H9 (cell line): ENCODE measurements around the gene TBL1X. TPM values are rescaled to one million over a fixed set of nuclear protein-coding genes. Genes with fewer than 3 reads are reported as not detected.

Experiments used
- DNase-seq: peaks from one replicate; pipeline ENCODE4 v3.0.0-alpha.2; 2017
- H2AFZ ChIP-seq: one replicate; pipeline ENCODE4 v1.6.1; 2013; ENCODE audit warnings: mild to moderate bottlenecking, low read length, control low read depth, moderate library complexity
- H2AK5ac ChIP-seq: 2 replicates; pipeline ENCODE4 v1.6.1; 2013; ENCODE audit warnings: low read length, control low read depth, mixed read lengths; ENCODE audit not compliant: insufficient read length
- H2BK120ac ChIP-seq: one replicate; pipeline ENCODE4 v1.6.1; 2013; ENCODE audit warnings: low read depth, mild to moderate bottlenecking, low read length, control low read depth, inconsistent platforms; ENCODE audit not compliant: poor library complexity, severe bottlenecking
- H2BK12ac ChIP-seq: 2 replicates; pipeline ENCODE4 v1.6.1; 2013; ENCODE audit warnings: low read length, control low read depth, mixed read lengths, low read depth; ENCODE audit not compliant: insufficient read length
- H2BK15ac ChIP-seq: 2 replicates; pipeline ENCODE4 v1.6.1; 2013; ENCODE audit warnings: low read depth, low read length, control low read depth
- H2BK20ac ChIP-seq: one replicate; pipeline ENCODE4 v1.6.1; 2013; ENCODE audit warnings: low read depth, mild to moderate bottlenecking, low read length, control low read depth, inconsistent platforms; ENCODE audit not compliant: poor library complexity, severe bottlenecking
- H2BK5ac ChIP-seq: 2 replicates; pipeline ENCODE4 v1.6.1; 2013; ENCODE audit warnings: low read length, control low read depth, mixed read lengths; ENCODE audit not compliant: insufficient read length
- H3K14ac ChIP-seq: 2 replicates; pipeline ENCODE4 v1.6.1; 2013; ENCODE audit warnings: low read length, control low read depth; ENCODE audit not compliant: insufficient read depth
- H3K18ac ChIP-seq: 2 replicates; pipeline ENCODE4 v1.6.1; 2013; ENCODE audit warnings: low read depth, mild to moderate bottlenecking, mixed read lengths, low read length, control low read depth; ENCODE audit not compliant: insufficient read length
- H3K23ac ChIP-seq: 2 replicates; pipeline ENCODE4 v1.6.1; 2013; ENCODE audit warnings: low read length, control low read depth, mixed read lengths, low read depth; ENCODE audit not compliant: insufficient read length
- H3K23me2 ChIP-seq: 2 replicates; pipeline ENCODE4 v1.6.1; 2013; ENCODE audit warnings: low read depth, mild to moderate bottlenecking, mixed read lengths, low read length, control low read depth; ENCODE audit not compliant: insufficient read length, poor library complexity, severe bottlenecking
- H3K27ac ChIP-seq: 2 replicates; pipeline ENCODE4 v1.5.1; 2013; ENCODE audit warnings: low read length, control low read depth, mixed read lengths, low read depth; ENCODE audit not compliant: insufficient read length
- H3K27me3 ChIP-seq: 2 replicates; pipeline ENCODE4 v1.6.1; 2013; ENCODE audit warnings: low read length, control low read depth, inconsistent platforms; ENCODE audit not compliant: insufficient read depth
- H3K4ac ChIP-seq: 2 replicates; pipeline ENCODE4 v1.6.1; 2013; ENCODE audit warnings: low read depth, mild to moderate bottlenecking, control low read depth, inconsistent platforms, low read length, moderate library complexity
- H3K4me1 ChIP-seq: 2 replicates; pipeline ENCODE4 v1.6.1; 2013; ENCODE audit warnings: low read length, control low read depth, inconsistent platforms; ENCODE audit not compliant: insufficient read depth
- H3K4me2 ChIP-seq: 2 replicates; pipeline ENCODE4 v1.6.1; 2013; ENCODE audit warnings: low read length, control low read depth, mixed read lengths; ENCODE audit not compliant: insufficient read length, insufficient read depth
- H3K56ac ChIP-seq: 2 replicates; pipeline ENCODE4 v1.6.1; 2013; ENCODE audit warnings: low read depth, mild to moderate bottlenecking, mixed read lengths, low read length, control low read depth; ENCODE audit not compliant: insufficient read length
- H3K79me1 ChIP-seq: 2 replicates; pipeline ENCODE4 v1.6.1; 2013; ENCODE audit warnings: low read depth, mild to moderate bottlenecking, moderate library complexity, low read length, control low read depth, inconsistent platforms; ENCODE audit not compliant: insufficient read depth, poor library complexity, severe bottlenecking
- H3K79me2 ChIP-seq: 2 replicates; pipeline ENCODE4 v1.6.1; 2013; ENCODE audit warnings: low read length, control low read depth, inconsistent platforms; ENCODE audit not compliant: insufficient read depth
- H3K9ac ChIP-seq: 2 replicates; pipeline ENCODE4 v1.6.1; 2013; ENCODE audit warnings: low read length, control low read depth, mixed read lengths; ENCODE audit not compliant: insufficient read length; ENCODE audit errors: extremely low read depth
- H3K9me3 ChIP-seq: one replicate; pipeline ENCODE4 v1.6.1; 2013; ENCODE audit warnings: low read depth, low read length, inconsistent platforms; ENCODE audit not compliant: control insufficient read depth
- H3T11ph ChIP-seq: one replicate; pipeline ENCODE4 v1.6.1; 2013; ENCODE audit warnings: mild to moderate bottlenecking, low read length, control low read depth, inconsistent platforms
- H4K20me1 ChIP-seq: one replicate; pipeline ENCODE4 v1.6.1; 2013; ENCODE audit not compliant: control insufficient read depth, insufficient read length, insufficient read depth
- H4K5ac ChIP-seq: 2 replicates; pipeline ENCODE4 v1.6.1; 2013; ENCODE audit warnings: low read depth, mild to moderate bottlenecking, mixed read lengths, low read length, control low read depth; ENCODE audit not compliant: insufficient read length
- H4K8ac ChIP-seq: replicated peaks from 2 replicates; pipeline ENCODE4 v1.6.1; 2013; ENCODE audit warnings: low read length, control low read depth, mixed read lengths, low read depth; ENCODE audit not compliant: insufficient read length
- H4K91ac ChIP-seq: 2 replicates; pipeline ENCODE4 v1.6.1; 2013; ENCODE audit warnings: low read depth, mild to moderate bottlenecking, moderate library complexity, mixed read lengths, low read length, control low read depth; ENCODE audit not compliant: insufficient read length
- H3K27ac Mint-ChIP-seq, 3 experiments: 2 replicates in 2 of 3; 3 replicates in 1 of 3; pipeline ENCODE4 v1.8.0; 2020 to 2021; ENCODE audit warnings: mixed read lengths in 3 of 3, mild to moderate bottlenecking in 1 of 3, moderate library complexity in 1 of 3
- H3K27me3 Mint-ChIP-seq: 2 replicates; pipeline ENCODE4 v1.8.0; 2021; ENCODE audit warnings: low read depth, mild to moderate bottlenecking, moderate library complexity, mixed read lengths
- H3K36me3 Mint-ChIP-seq, 3 experiments: 2 replicates in 2 of 3; 3 replicates in 1 of 3; pipeline ENCODE4 v1.8.0; 2020 to 2021; ENCODE audit warnings: low read depth in 3 of 3, mixed read lengths in 3 of 3; ENCODE audit not compliant: insufficient read depth in 1 of 3
- H3K4me1 Mint-ChIP-seq, 2 experiments: 2 replicates each; pipeline ENCODE4 v1.8.0; 2020; ENCODE audit warnings: mixed read lengths in 2 of 2
- H3K4me3 Mint-ChIP-seq, 2 experiments: 2 replicates in 1 of 2; 3 replicates in 1 of 2; pipeline ENCODE4 v1.8.0; 2020 to 2021; ENCODE audit warnings: mild to moderate bottlenecking in 2 of 2, mixed read lengths in 2 of 2, moderate library complexity in 1 of 2
- H3K9me3 Mint-ChIP-seq, 2 experiments: 2 replicates in 1 of 2; 3 replicates in 1 of 2; pipeline ENCODE4 v1.8.0; 2020; ENCODE audit warnings: mild to moderate bottlenecking in 2 of 2, mixed read lengths in 2 of 2, moderate library complexity in 1 of 2
- CTCF ChIP-seq: fragments of 200-600 bp; sonication (generic); conservative IDR thresholded peaks from 3 replicates; pipeline ENCODE4 v1.8.0; 2021; ENCODE audit warnings: antibody characterized with exemption, mild to moderate bottlenecking
- WGBS: extraction: QIAGEN DNeasy Blood & Tissue Kit; methylation state at CpG from one replicate; pipeline ENCODE4 v1.1.7; 2013; ENCODE audit warnings: missing lambda C conversion rate, low lambda C conversion rate, mixed read lengths; ENCODE audit not compliant: insufficient read length; ENCODE audit errors: extremely low coverage; 5-methylcytosine and 5-hydroxymethylcytosine counted together
- total RNA-seq: library from RNA; stranded (reverse); gene quantifications from 2 replicates; pipeline ENCODE4 v1.2.1, GENCODE V29; 2021

TBL1X gene
- total RNA-seq, 1 experiment from 2014 or later = 24.1 TPM

GRCh38 chrX:9520217-9520590 is 55.3 kb downstream of the TBL1X start:
- no peak overlapping the region for H2BK5ac ChIP-seq
- H3K79me1 ChIP-seq = no peaks in the 10 kb centered on the region
- Mint-ChIP-seq H3K27ac (peak overlapping the region in 1 of 3 experiments; percentile 12; a peak in 1 of 7 replicates), H3K36me3 (peaks cover 0 to 15% (median 0%) of the 10 kb centered on the region in 3 experiments; a peak in 3 of 7 replicates), H3K27me3 (peaks cover 2% of the 10 kb centered on the region; the same call in 1 of the 2 replicates), H3K4me3 (no peak overlapping the region), H3K4me1 (peaks cover 25 to 39% of the 10 kb centered on the region in 2 experiments), H3K9me3 (peaks cover 2 to 62% of the 10 kb centered on the region in 2 experiments; a peak in 3 of 5 replicates)
- no peak overlapping the region for H2BK12ac ChIP-seq
- H3K9ac ChIP-seq = no peak overlapping the region
- no peak overlapping the region for H2BK120ac ChIP-seq
- H3K27ac ChIP-seq = no peak overlapping the region
- H3K14ac ChIP-seq = no peak overlapping the region
- no peak for TF ChIP-seq CTCF
- DNase-seq = no peak
- H3K9me3 ChIP-seq = no peaks in the 10 kb centered on the region
- no CpG with 5 or more reads among the region's 6 CpGs for WGBS
- H3K23ac ChIP-seq = no peak overlapping the region
- no peaks in the 10 kb centered on the region for H4K20me1 ChIP-seq
- H4K5ac ChIP-seq = no peak overlapping the region
- H3K4me2 ChIP-seq = no peak overlapping the region
- no peak overlapping the region for H3T11ph ChIP-seq
- no peak overlapping the region for H3K4ac ChIP-seq
- no peak overlapping the region for H3K18ac ChIP-seq
- H3K23me2 ChIP-seq = no peaks in the 10 kb centered on the region
- no peaks in the 10 kb centered on the region; the same call in 1 of the 2 replicates for H3K4me1 ChIP-seq
- no peaks in the 10 kb centered on the region for H3K27me3 ChIP-seq
- H4K8ac ChIP-seq = no peak overlapping the region
- H2AFZ ChIP-seq = no peak overlapping the region
- H2AK5ac ChIP-seq = no peak overlapping the region
- H3K56ac ChIP-seq = no peak overlapping the region
- H2BK15ac ChIP-seq = no peak overlapping the region
- no peak overlapping the region for H4K91ac ChIP-seq
- H2BK20ac ChIP-seq = no peak overlapping the region
- peaks cover 2% of the 10 kb centered on the region; the same call in 1 of the 2 replicates for H3K79me2 ChIP-seq
